GOT3 (cell line): ENCODE data around the gene ANKMY2.

Experiments used
- DNase-seq: peaks from one replicate; lab custom pipeline; 2025; ENCODE audit warnings: mixed read lengths; lab: John Stamatoyannopoulos, UW

The ANKMY2 gene

GRCh38 chr7:16579216-16579615, 66.3 kb downstream of the ANKMY2 start:
- no peak for DNase-seq

- no peak for DNase-seq
Observed at GRCh38 chr7:16571941-16572340, 73.6 kb downstream of the ANKMY2 start.

- DNase-seq, result no peak
Observed at GRCh38 chr7:16564909-16565426, 80.6 kb downstream of the ANKMY2 start.

- no peak for DNase-seq
Observed at GRCh38 chr7:16564023-16564380, 81.6 kb downstream of the ANKMY2 start.

- no peak for DNase-seq
Observed at GRCh38 chr7:16563281-16564022, 82.1 kb downstream of the ANKMY2 start.

- DNase-seq, result no peak
Observed at GRCh38 chr7:16562456-16563220, 82.9 kb downstream of the ANKMY2 start.

- no peak for DNase-seq
Observed at GRCh38 chr7:16561943-16562342, 83.6 kb downstream of the ANKMY2 start.

- DNase-seq, result no peak
Observed at GRCh38 chr7:16559497-16560179, 85.9 kb downstream of the ANKMY2 start.

GRCh38 chr7:16558761-16559302, 86.7 kb downstream of the ANKMY2 start:
- no peak for DNase-seq

- no peak for DNase-seq
Observed at GRCh38 chr7:16556359-16556758, 89.2 kb downstream of the ANKMY2 start.

GRCh38 chr7:16554518-16555236, 90.9 kb downstream of the ANKMY2 start:
- DNase-seq, result no peak

GRCh38 chr7:16550671-16551070, 94.9 kb downstream of the ANKMY2 start:
- no peak for DNase-seq
